Measurements from ENCODE around the gene SYPL2.

GRCh38 chr1:109499661-109500536 is 33.6 kb downstream of the SYPL2 start:
- TF ChIP-seq CTCF (IDR thresholded peaks at IDR 0.05) (peak in 2 of 3 experiments; percentile 31 to 34), POLR2A (IDR thresholded peaks at IDR 0.05) (no peak)

All from testis (tissue), 2 donors.